Liver (tissue), 3 donors: ENCODE measurements around the gene NOVA2.

Experiments used
- CTCF ChIP-seq: fragments of 150-350 bp; IDR thresholded peaks from 2 replicates; pipeline ENCODE4 v1.5.1; 2017; ENCODE audit warnings: improper control_type of control experiment, low read depth, low read length; ENCODE audit not compliant: missing input control
- GABPA ChIP-seq, 2 donors: IDR thresholded peaks in 1 of 2; conservative IDR thresholded peaks in 1 of 2; 2 replicates each; pipeline ENCODE4 v1.6.1; 2016; ENCODE audit warnings: antibody characterized with exemption in 2 of 2, mild to moderate bottlenecking in 1 of 2, moderate library complexity in 1 of 2
- MAX ChIP-seq: IDR thresholded peaks from 2 replicates; pipeline ENCODE4 v1.6.1; 2016; ENCODE audit warnings: antibody characterized with exemption
- TAF1 ChIP-seq: conservative IDR thresholded peaks from 2 replicates; pipeline ENCODE4 v1.6.1; 2016; ENCODE audit warnings: antibody characterized with exemption, mild to moderate bottlenecking
- donor health status: healthy.
- donor health status: healthy.

GRCh38 chr19:45958320-45958719 lies 15.3 kb downstream of the NOVA2 start:
- TF ChIP-seq TAF1 (no peak), MAX (no peak), CTCF (no peak), GABPA (IDR thresholded peaks at IDR 0.05 in 1 of 2, conservative IDR thresholded peaks at IDR 0.05 in 1 of 2) (no peak)
